Chondrocyte (in vitro differentiated cells): ENCODE data around the gene C1QTNF8. TPM values are rescaled to one million over a fixed set of nuclear protein-coding genes. Genes with fewer than 3 reads are reported as not detected.

Source experiments
- DNase-seq: peaks from one replicate; pipeline ENCODE4 v3.0.0; 2021; ENCODE audit warnings: mixed read lengths, low spot score
- H3K27ac Mint-ChIP-seq: one replicate; pipeline ENCODE4 v1.8.0; 2021; ENCODE audit warnings: mild to moderate bottlenecking, moderate library complexity, mixed read lengths; ENCODE audit not compliant: unreplicated experiment
- H3K27me3 Mint-ChIP-seq: 2 replicates; pipeline ENCODE4 v1.8.0; 2021; ENCODE audit warnings: low read depth, mixed read lengths
- H3K36me3 Mint-ChIP-seq: 2 replicates; pipeline ENCODE4 v1.8.0; 2021; ENCODE audit warnings: low read depth, mixed read lengths
- H3K4me1 Mint-ChIP-seq: 2 replicates; pipeline ENCODE4 v1.8.0; 2021; ENCODE audit warnings: low read depth, mild to moderate bottlenecking, mixed read lengths
- H3K4me3 Mint-ChIP-seq: one replicate; pipeline ENCODE4 v1.8.0; 2021; ENCODE audit warnings: mild to moderate bottlenecking, moderate library complexity, mixed read lengths; ENCODE audit not compliant: unreplicated experiment
- H3K9me3 Mint-ChIP-seq: 2 replicates; pipeline ENCODE4 v1.8.0; 2021; ENCODE audit warnings: low read depth, mixed read lengths
- CTCF ChIP-seq: fragments of 200-600 bp; sonication (generic); IDR thresholded peaks from 2 replicates; pipeline ENCODE4 v1.5.0; 2021; ENCODE audit warnings: antibody characterized with exemption, mild to moderate bottlenecking, moderate library complexity
- total RNA-seq: library from RNA; stranded (reverse); gene quantifications from 3 replicates; pipeline ENCODE4 v1.2.1, GENCODE V29; 2021

Gene C1QTNF8
- total RNA-seq, 1 donor from 2014 or later: not detected

- Mint-ChIP-seq H3K27me3 (no peaks in the 10 kb centered on the region), H3K27ac (no peak overlapping the region), H3K9me3 (no peaks in the 10 kb centered on the region), H3K4me1 (peaks cover 3% of the 10 kb centered on the region), H3K36me3 (no peaks in the 10 kb centered on the region), H3K4me3 (no peak overlapping the region)
- no peak for TF ChIP-seq CTCF
- no peak for DNase-seq
Measured at GRCh38 chr16:1099189-1100083, 3.4 kb upstream of the C1QTNF8 start.

DNA sequence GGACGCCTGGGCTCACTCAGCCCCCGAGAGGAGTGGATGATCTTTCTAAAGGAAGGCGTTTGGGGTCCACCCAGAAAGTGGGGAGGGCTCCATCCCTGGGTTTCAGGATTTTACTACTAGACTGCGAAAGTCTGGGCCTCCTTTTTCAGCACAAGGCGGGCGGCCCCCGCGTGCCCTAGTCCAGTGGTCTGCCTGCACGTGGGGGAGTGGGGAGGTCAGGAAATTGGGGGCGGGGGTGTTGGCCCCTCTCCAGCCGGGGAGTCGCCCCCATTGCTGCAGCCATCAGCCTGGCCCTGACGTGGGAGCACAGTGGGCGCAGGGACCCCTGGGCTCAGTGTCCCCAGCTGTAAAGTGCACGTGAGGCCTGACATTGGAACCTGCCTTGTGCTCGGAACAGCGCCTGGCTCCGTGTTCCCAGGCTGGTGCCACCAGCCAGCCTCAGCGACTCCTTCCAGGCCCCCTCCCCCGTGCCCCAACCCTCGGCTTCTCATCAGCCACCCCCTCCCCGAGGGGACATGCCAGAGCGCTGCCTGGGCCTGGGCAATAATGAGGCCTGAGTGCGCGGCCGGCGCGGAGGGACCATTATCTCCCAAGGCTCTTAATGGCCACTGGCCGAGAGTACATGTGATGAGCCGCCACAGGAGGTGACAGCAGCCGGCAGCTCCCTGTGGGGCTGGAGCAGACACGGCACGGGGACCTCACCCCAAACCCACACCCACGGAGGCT lies 2.4 kb upstream of the C1QTNF8 start:
- H3K27ac Mint-ChIP-seq: no peak overlapping the region

DNA sequence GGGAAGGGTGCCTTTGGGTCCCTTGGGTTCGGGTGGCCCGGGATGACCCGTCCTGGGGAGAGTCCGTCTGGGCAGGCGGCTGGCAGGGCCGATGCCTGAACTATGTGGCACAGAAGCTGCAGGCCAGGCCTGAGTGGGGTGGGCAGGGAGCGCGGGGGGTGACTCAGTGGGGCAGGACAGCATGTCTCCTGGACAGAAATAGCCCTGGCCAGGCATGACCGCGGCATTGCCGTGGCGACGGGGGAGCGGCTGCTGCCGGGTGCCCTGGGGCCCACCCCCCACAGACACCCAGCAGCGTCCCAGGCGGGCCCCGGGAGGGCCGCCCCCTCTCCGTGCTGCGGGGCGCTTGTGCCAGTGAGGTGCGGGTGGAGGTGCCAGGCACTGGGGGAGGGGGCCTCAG lies 1.8 kb upstream of the C1QTNF8 start:
- no peak for DNase-seq
- no peaks in the 10 kb centered on the region for H3K9me3 Mint-ChIP-seq
- peaks cover 3% of the 10 kb centered on the region for H3K4me1 Mint-ChIP-seq
- no peaks in the 10 kb centered on the region for H3K36me3 Mint-ChIP-seq
- no peak overlapping the region for H3K27ac Mint-ChIP-seq
- H3K27me3 Mint-ChIP-seq: no peaks in the 10 kb centered on the region
- no peak overlapping the region for H3K4me3 Mint-ChIP-seq
- TF ChIP-seq CTCF: no peak

More for the DNA sequence above, 2.4 kb upstream of the C1QTNF8 start:
- Mint-ChIP-seq H3K4me3 (no peak overlapping the region), H3K36me3 (no peaks in the 10 kb centered on the region), H3K27me3 (no peaks in the 10 kb centered on the region), H3K9me3 (no peaks in the 10 kb centered on the region), H3K4me1 (peaks cover 3% of the 10 kb centered on the region)
- no peak for DNase-seq
- no peak for TF ChIP-seq CTCF

DNA sequence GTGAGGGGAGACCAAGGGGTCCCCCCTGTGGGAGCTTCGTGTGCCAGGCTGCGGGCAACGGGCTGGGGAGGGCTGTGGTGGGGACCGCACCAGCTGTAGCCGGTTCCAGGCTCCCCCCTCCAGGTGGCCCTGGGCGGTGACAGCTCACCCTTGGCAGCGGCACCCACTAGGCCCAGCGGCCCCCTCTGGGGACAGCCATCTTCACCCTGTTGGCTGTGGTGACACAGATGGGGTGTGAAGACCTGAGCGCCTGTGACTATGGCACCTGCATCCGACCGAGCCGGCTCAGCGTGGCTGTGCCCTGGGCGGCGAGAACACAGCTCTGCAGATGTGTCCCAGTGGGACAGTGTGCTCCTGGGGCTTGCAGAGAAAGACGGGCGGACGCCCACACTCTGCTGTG lies 1.1 kb upstream of the C1QTNF8 start:
- Mint-ChIP-seq H3K4me3 (no peak overlapping the region), H3K36me3 (no peaks in the 10 kb centered on the region), H3K4me1 (peaks cover 3% of the 10 kb centered on the region), H3K9me3 (no peaks in the 10 kb centered on the region), H3K27ac (no peak overlapping the region), H3K27me3 (no peaks in the 10 kb centered on the region)
- no peak for DNase-seq
- TF ChIP-seq CTCF: no peak

GRCh38 chr16:1095450-1096168 lies 435 bp downstream of the C1QTNF8 start:
- Mint-ChIP-seq H3K27me3 (no peaks in the 10 kb centered on the region), H3K4me1 (peaks cover 3% of the 10 kb centered on the region), H3K4me3 (no peak overlapping the region), H3K36me3 (no peaks in the 10 kb centered on the region), H3K27ac (no peak overlapping the region), H3K9me3 (no peaks in the 10 kb centered on the region)
- no peak for TF ChIP-seq CTCF
- DNase-seq: no peak
